B cell (primary cell): ENCODE measurements around the gene POC1B. TPM values are rescaled to one million over a fixed set of nuclear protein-coding genes. Genes with fewer than 3 reads are reported as not detected.

Experiments used
- ATAC-seq: fragments of 200-7000 bp; cut with Tn5 transposase; one replicate; pipeline ENCODE4 v1.10.0; 2021; ENCODE audit warnings: low read depth, mild to moderate bottlenecking, moderate number of reproducible peaks, moderate library complexity
- CTCF ChIA-PET: fragments of 350-600 bp; sonication (Branson Sonifier 250); formaldehyde crosslinking; loops from one replicate; lab custom pipeline; 2021; ENCODE audit warnings: antibody characterized with exemption, inconsistent platforms; lab: Charles Lee
- POLR2A ChIA-PET: fragments of 350-600 bp; sonication (Branson Sonifier 250); formaldehyde crosslinking; loops from one replicate; lab custom pipeline; 2021; ENCODE audit warnings: antibody characterized with exemption; lab: Charles Lee
- DNase-seq: peaks from one replicate; pipeline ENCODE4 v3.0.0; 2013
- H2AFZ ChIP-seq: 2 replicates; pipeline ENCODE4 v1.6.1; 2012; ENCODE audit warnings: mild to moderate bottlenecking, low read depth, low read length; ENCODE audit not compliant: insufficient read depth, poor library complexity, severe bottlenecking
- H3K27ac ChIP-seq, 2 donors: 1 replicate in 1 of 2; 2 replicates in 1 of 2; pipeline ENCODE4 v1.5.1; 2012 to 2013; ENCODE audit warnings: low read length in 2 of 2, mild to moderate bottlenecking in 2 of 2, moderate library complexity in 1 of 2
- H3K27me3 ChIP-seq, 4 experiments: fragments of 200-600 bp in 1 of 4; sonication (generic) in 1 of 4; replicated peaks in 1 of 4; 1 replicate in 2 of 4; 2 replicates in 2 of 4; pipeline versions ENCODE4 v1.6.1 to v1.7.0; 2013 to 2016; ENCODE audit warnings: low read length in 3 of 4, mild to moderate bottlenecking in 2 of 4, mixed read lengths in 1 of 4, moderate library complexity in 1 of 4; ENCODE audit not compliant: insufficient read depth in 4 of 4, control insufficient read depth in 3 of 4; ENCODE audit errors: control extremely low read depth in 1 of 4
- H3K36me3 ChIP-seq, 2 experiments: replicated peaks in 1 of 2; 1 replicate in 1 of 2; 2 replicates in 1 of 2; pipeline versions ENCODE4 v1.6.1 to v1.7.1; 2013; ENCODE audit warnings: low read length in 1 of 2; ENCODE audit not compliant: insufficient read depth in 2 of 2, control insufficient read depth in 1 of 2; ENCODE audit errors: control extremely low read depth in 1 of 2, extremely low read depth in 1 of 2
- H3K4me1 ChIP-seq, 2 donors: fragments of 200-600 bp in 1 of 2; sonication (generic) in 1 of 2; 1 replicate in 1 of 2; 2 replicates in 1 of 2; pipeline versions ENCODE4 v1.5.1 to v1.6.1; 2013 to 2017; ENCODE audit warnings: low read length in 2 of 2; ENCODE audit not compliant: control insufficient read depth in 2 of 2, insufficient read depth in 2 of 2
- H3K4me2 ChIP-seq: replicated peaks from 2 replicates; pipeline ENCODE3; 2012; ENCODE audit warnings: mild to moderate bottlenecking, low read depth, low read length; ENCODE audit not compliant: poor library complexity, severe bottlenecking
- H3K4me3 ChIP-seq, 5 experiments: fragments of 200-600 bp in 1 of 5; sonication (generic) in 1 of 5; 1 replicate in 3 of 5; 2 replicates in 2 of 5; pipeline versions ENCODE4 v1.5.1 to v1.7.0; 2011 to 2016; ENCODE audit warnings: low read length in 4 of 5, mild to moderate bottlenecking in 4 of 5, low read depth in 2 of 5, control low read depth in 1 of 5, moderate library complexity in 1 of 5; ENCODE audit not compliant: insufficient read depth in 1 of 5; ENCODE audit errors: control extremely low read depth in 1 of 5, extremely low read depth in 1 of 5
- H3K79me2 ChIP-seq: fragments of 200-600 bp; sonication (generic); one replicate; pipeline ENCODE4 v1.6.0; 2016; ENCODE audit warnings: low read length; ENCODE audit not compliant: control insufficient read depth, insufficient read depth
- H3K9ac ChIP-seq: fragments of 200-600 bp; sonication (generic); 2 replicates; pipeline ENCODE4 v1.6.1; 2017; ENCODE audit warnings: mild to moderate bottlenecking, low read length, moderate library complexity
- H3K9me3 ChIP-seq, 3 donors: one replicate each; pipeline versions ENCODE4 v1.6.1 to v1.7.1; 2013; ENCODE audit warnings: low read length in 2 of 3; ENCODE audit not compliant: control insufficient read depth in 2 of 3, insufficient read depth in 1 of 3; ENCODE audit errors: control extremely low read depth in 1 of 3
- H4K20me1 ChIP-seq: 2 replicates; pipeline ENCODE4 v1.6.0; 2012; ENCODE audit warnings: mild to moderate bottlenecking, low read length; ENCODE audit not compliant: insufficient read depth, control insufficient read depth, poor library complexity, severe bottlenecking
- H3K27ac Mint-ChIP-seq: one replicate; pipeline ENCODE4 v1.8.0; 2021; ENCODE audit warnings: mixed read lengths
- H3K27me3 Mint-ChIP-seq: one replicate; pipeline ENCODE4 v1.8.0; 2021; ENCODE audit warnings: mixed read lengths
- H3K4me1 Mint-ChIP-seq: one replicate; pipeline ENCODE4 v1.8.0; 2021; ENCODE audit warnings: mixed read lengths
- H3K4me3 Mint-ChIP-seq: one replicate; pipeline ENCODE4 v1.8.0; 2021; ENCODE audit warnings: mixed read lengths
- H3K9me3 Mint-ChIP-seq: one replicate; pipeline ENCODE4 v1.8.0; 2022; ENCODE audit warnings: mixed read lengths; ENCODE audit not compliant: insufficient read depth
- EZH2 ChIP-seq: IDR thresholded peaks from 2 replicates; pipeline ENCODE4 v1.6.1; 2012; ENCODE audit warnings: borderline replicate concordance, low read depth, mild to moderate bottlenecking, moderate library complexity, low read length; ENCODE audit not compliant: insufficient read depth, poor library complexity, severe bottlenecking
- WGBS: methylation state at CpG from one replicate; pipeline ENCODE4 v1.1.5; 2013; ENCODE audit warnings: missing lambda C conversion rate; ENCODE audit not compliant: insufficient coverage; 5-methylcytosine and 5-hydroxymethylcytosine counted together
- intact Hi-C: fragments of 100-400 bp; cut with micrococcal nuclease; formaldehyde crosslinking; loops from one replicate; pipeline ENCODE4 v1.10.0; 2022
- polyA plus RNA-seq: library from polyadenylated mRNA; depleted of rRNA; stranded (reverse); fragments of >200 nt; gene quantifications from 2 replicates; pipeline ENCODE4 v1.2.3, GENCODE V29; 2012
- total RNA-seq, 2 donors: library from RNA; stranded (reverse); fragments of 120-200 nt in 1 of 2; gene quantifications; 1 replicate in 1 of 2; 2 replicates in 1 of 2; pipeline versions ENCODE4 v1.2.3 to v1.2.4, GENCODE V29; 2013 to 2022
- TF ChIP-seq, protein P1 (sequence below): fragments of 200-600 bp; IDR thresholded peaks from one replicate; pipeline ENCODE4 v1.8.0; 2022; ENCODE audit warnings: antibody characterized with exemption, mild to moderate bottlenecking

The POC1B gene
- total and polyA plus RNA-seq, 2 donors (not counting 1 experiment from before 2014, with no cell fraction given), result 12.0 to 39.5 TPM

DNA sequence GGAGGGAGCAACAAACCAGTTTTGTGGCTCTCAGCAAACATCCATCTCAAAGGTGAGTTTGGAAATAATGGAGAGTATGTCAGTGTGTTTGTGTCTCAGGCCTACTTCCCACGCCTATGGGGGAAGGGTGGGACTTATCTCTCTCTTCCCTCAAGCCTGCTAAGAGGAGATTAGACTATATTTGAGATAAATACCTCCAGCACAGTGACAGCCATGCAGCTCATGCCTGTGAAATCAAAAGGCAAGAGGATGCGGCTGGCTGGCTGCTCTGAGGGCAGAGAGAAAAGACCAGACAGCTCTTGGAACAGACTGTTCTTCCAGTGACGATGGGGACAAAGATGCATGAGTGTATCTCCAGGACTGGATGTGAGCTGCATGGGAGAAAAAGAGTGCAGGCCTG, 14.7 kb upstream of the POC1B start:
- no peaks in the 10 kb centered on the region for H3K9me3 Mint-ChIP-seq
- H3K9ac ChIP-seq, result no peak overlapping the region
- no peaks in the 10 kb centered on the region for H3K9me3 ChIP-seq
- H2AFZ ChIP-seq, result no peak overlapping the region
- intact Hi-C loops, result loop anchor here (10.0 kb wide), 1 partner anchor 794 kb away; no protein-coding TSS in a partner anchor
- no peaks in the 10 kb centered on the region for H3K79me2 ChIP-seq
- H3K27me3 Mint-ChIP-seq, result no peaks in the 10 kb centered on the region
- H3K36me3 ChIP-seq, result no peaks in the 10 kb centered on the region
- H3K4me1 Mint-ChIP-seq, result peaks cover 15% of the 10 kb centered on the region
- TF ChIP-seq, protein P1, sequence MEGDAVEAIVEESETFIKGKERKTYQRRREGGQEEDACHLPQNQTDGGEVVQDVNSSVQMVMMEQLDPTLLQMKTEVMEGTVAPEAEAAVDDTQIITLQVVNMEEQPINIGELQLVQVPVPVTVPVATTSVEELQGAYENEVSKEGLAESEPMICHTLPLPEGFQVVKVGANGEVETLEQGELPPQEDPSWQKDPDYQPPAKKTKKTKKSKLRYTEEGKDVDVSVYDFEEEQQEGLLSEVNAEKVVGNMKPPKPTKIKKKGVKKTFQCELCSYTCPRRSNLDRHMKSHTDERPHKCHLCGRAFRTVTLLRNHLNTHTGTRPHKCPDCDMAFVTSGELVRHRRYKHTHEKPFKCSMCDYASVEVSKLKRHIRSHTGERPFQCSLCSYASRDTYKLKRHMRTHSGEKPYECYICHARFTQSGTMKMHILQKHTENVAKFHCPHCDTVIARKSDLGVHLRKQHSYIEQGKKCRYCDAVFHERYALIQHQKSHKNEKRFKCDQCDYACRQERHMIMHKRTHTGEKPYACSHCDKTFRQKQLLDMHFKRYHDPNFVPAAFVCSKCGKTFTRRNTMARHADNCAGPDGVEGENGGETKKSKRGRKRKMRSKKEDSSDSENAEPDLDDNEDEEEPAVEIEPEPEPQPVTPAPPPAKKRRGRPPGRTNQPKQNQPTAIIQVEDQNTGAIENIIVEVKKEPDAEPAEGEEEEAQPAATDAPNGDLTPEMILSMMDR, result no peak
- no peak for TF ChIP-seq EZH2
- ATAC-seq (no peak), DNase-seq (no peak)
- H3K4me1 ChIP-seq, result peaks cover 0 to 11% of the 10 kb centered on the region in 2 donors
- ChIA-PET CTCF (interaction anchor here (1.2 to 8.6 kb wide), 3 partner anchors 474 to 713 kb away, joined by 4 to 164 read pairs (median 72); no protein-coding TSS in a partner anchor), POLR2A (no interaction called here)
- H3K4me3 ChIP-seq, result no peak overlapping the region
- H3K27ac ChIP-seq, result no peak overlapping the region
- no peaks in the 10 kb centered on the region for H4K20me1 ChIP-seq
- 96% methylated on average over 2 of the region's 3 CpGs for WGBS
- H3K4me2 ChIP-seq, result no peak overlapping the region
- H3K4me3 Mint-ChIP-seq, result no peak overlapping the region
- no peaks in the 10 kb centered on the region for H3K27me3 ChIP-seq
- H3K27ac Mint-ChIP-seq, result no peak overlapping the region

DNA sequence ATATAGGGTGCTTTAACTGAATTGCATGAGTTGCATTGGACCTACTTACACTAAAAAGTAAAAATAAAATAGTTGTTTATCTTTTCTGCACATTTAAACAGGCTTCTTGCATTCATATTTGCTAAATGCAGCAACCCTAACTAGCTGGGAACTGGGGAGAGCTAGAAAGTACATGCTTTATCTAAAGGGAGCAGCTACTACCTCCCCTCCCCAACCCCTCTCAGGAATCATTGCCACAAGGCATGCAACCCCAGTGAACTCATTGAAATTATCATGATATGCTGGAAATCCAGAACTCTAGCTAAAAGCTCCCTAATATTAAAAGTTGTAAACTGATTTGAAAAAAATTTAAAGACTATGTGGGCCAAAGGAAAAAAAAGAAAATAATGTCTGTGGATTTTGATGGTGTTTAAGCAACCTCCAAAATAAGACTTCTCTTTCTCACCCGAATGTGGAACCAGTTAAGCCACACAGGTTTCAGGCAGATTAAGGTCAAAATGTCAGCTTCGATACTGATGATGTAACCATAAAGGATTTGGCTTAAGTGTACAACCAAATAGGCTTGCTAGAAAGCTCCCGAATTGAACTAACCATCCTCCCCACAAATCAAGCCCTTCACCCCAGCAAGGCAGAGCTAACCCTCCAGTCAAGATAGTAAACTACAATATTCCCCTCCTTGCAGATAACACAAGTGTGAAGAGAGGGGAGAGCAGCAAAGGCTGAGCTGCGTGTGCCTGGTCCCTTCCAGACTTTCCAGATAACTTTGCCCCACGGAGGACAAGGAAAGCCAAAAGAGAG, 13.8 kb upstream of the POC1B start:
- POLR2A ChIA-PET, result no interaction called here

More for the DNA sequence above, 13.8 kb upstream of the POC1B start:
- no peaks in the 10 kb centered on the region for H4K20me1 ChIP-seq
- H3K4me3 Mint-ChIP-seq, result no peak overlapping the region
- peaks cover 0 to 7% of the 10 kb centered on the region in 2 donors for H3K4me1 ChIP-seq
- no peak overlapping the region for H3K4me3 ChIP-seq
- H2AFZ ChIP-seq, result no peak overlapping the region
- H3K79me2 ChIP-seq, result no peaks in the 10 kb centered on the region
- H3K9me3 Mint-ChIP-seq, result no peaks in the 10 kb centered on the region
- ATAC-seq, result no peak
- H3K9ac ChIP-seq, result no peak overlapping the region
- H3K27ac Mint-ChIP-seq, result no peak overlapping the region
- no peak overlapping the region for H3K4me2 ChIP-seq
- no peaks in the 10 kb centered on the region for H3K36me3 ChIP-seq
- no peak for DNase-seq
- H3K9me3 ChIP-seq, result no peaks in the 10 kb centered on the region
- TF ChIP-seq, protein P1, result no peak
- TF ChIP-seq EZH2, result no peak
- no peaks in the 10 kb centered on the region for H3K27me3 ChIP-seq
- intact Hi-C loops, result loop anchor here (10.0 kb wide), 1 partner anchor 795 kb away; no protein-coding TSS in a partner anchor
- no peaks in the 10 kb centered on the region for H3K27me3 Mint-ChIP-seq
- peaks cover 8% of the 10 kb centered on the region for H3K4me1 Mint-ChIP-seq
- WGBS, result 100% methylated on average over 1 of the region's 5 CpGs
- no peak overlapping the region for H3K27ac ChIP-seq
- CTCF ChIA-PET, result interaction anchor here (1.0 to 8.6 kb wide), 3 partner anchors 9 to 563 kb away, joined by 4 to 164 read pairs (median 12); no protein-coding TSS in a partner anchor
